Sigmoid colon (tissue), 7 donors: ENCODE results near the gene NMUR1. TPM values are rescaled to one million over a fixed set of nuclear protein-coding genes. Genes with fewer than 3 reads are reported as not detected.

ENCODE experiments used
- DNase-seq: peaks from one replicate; pipeline ENCODE4 v3.0.0-alpha.2; 2019
- H3K27ac ChIP-seq, 4 donors: fragments of 200-600 bp; sonication (generic); one replicate each; pipeline ENCODE4 v1.5.1; 2016 to 2019; ENCODE audit warnings: mild to moderate bottlenecking in 1 of 4
- H3K27me3 ChIP-seq, 3 donors: fragments of 200-600 bp; sonication (generic); one replicate each; pipeline ENCODE4 v1.5.1; 2019; ENCODE audit warnings: mild to moderate bottlenecking in 1 of 3
- H3K36me3 ChIP-seq, 4 donors: fragments of 200-600 bp; sonication (generic); one replicate each; pipeline ENCODE4 v1.5.1; 2016 to 2019
- H3K4me1 ChIP-seq, 4 donors: fragments of 200-600 bp; sonication (generic); one replicate each; pipeline ENCODE4 v1.5.1; 2017 to 2019
- H3K4me3 ChIP-seq, 4 donors: fragments of 200-600 bp; sonication (generic); one replicate each; pipeline ENCODE4 v1.5.1; 2017 to 2019; ENCODE audit warnings: mild to moderate bottlenecking in 2 of 4, moderate library complexity in 1 of 4
- H3K9me3 ChIP-seq, 4 donors: fragments of 200-600 bp in 3 of 4; sonication (generic) in 3 of 4; one replicate each; pipeline versions ENCODE4 v1.5.1 to v1.6.1; 2013 to 2019
- CTCF ChIP-seq, 4 experiments: fragments of 450-650 bp in 3 of 4; fragments of 200-600 bp in 1 of 4; IDR thresholded peaks; one replicate each; pipeline ENCODE4 v1.5.1; 2016 to 2019; ENCODE audit warnings: antibody characterized with exemption in 4 of 4, mild to moderate bottlenecking in 3 of 4, moderate library complexity in 2 of 4
- EP300 ChIP-seq, 4 donors: sonication (generic); formaldehyde crosslinking; IDR thresholded peaks; one replicate each; pipeline ENCODE4 v1.6.1; 2017; ENCODE audit warnings: antibody characterized with exemption in 4 of 4
- POLR2A ChIP-seq, 2 donors: fragments of 450-650 bp; IDR thresholded peaks; one replicate each; pipeline ENCODE4 v1.6.1; 2016; ENCODE audit warnings: antibody characterized with exemption in 2 of 2, mild to moderate bottlenecking in 2 of 2, moderate library complexity in 2 of 2
- POLR2AphosphoS5 ChIP-seq, 4 donors: sonication (generic); formaldehyde crosslinking; IDR thresholded peaks; one replicate each; pipeline ENCODE4 v1.6.1; 2017; ENCODE audit warnings: antibody characterized with exemption in 4 of 4
- WGBS, 2 donors: extraction: QIAGEN DNeasy Blood & Tissue Kit; methylation state at CpG; one replicate each; pipeline ENCODE4 v1.1.7; 2013; 5-methylcytosine and 5-hydroxymethylcytosine counted together
- intact Hi-C: fragments of 100-400 bp; cut with DNase I; formaldehyde crosslinking; loops from one replicate; pipeline ENCODE4 v1.15.1; 2023
- polyA plus RNA-seq, 3 donors: library from polyadenylated mRNA; stranded (reverse); fragments of 200-250 nt; gene quantifications; one replicate each; pipeline ENCODE4 v1.2.3, GENCODE V29; 2013
- small RNA-seq, 3 donors: library from RNA; depleted of rRNA; stranded (forward); fragments of <200 nt; gene quantifications; one replicate each; pipeline ENCODE3, GENCODE V24; 2016
- total RNA-seq, 4 donors: library from RNA; depleted of rRNA; stranded (reverse); fragments of >200 nt; gene quantifications; one replicate each; pipeline ENCODE4 v1.1.0, GENCODE V29; 2016
- donor health status: healthy with polysubstance abuse.
- donor health status: Bipolar disorder and iron deficiency.
- donor health status: healthy.

Gene NMUR1
- total and polyA plus RNA-seq, 7 donors = 0.14 to 0.36 (median 0.23) TPM; not detected in 2

DNA sequence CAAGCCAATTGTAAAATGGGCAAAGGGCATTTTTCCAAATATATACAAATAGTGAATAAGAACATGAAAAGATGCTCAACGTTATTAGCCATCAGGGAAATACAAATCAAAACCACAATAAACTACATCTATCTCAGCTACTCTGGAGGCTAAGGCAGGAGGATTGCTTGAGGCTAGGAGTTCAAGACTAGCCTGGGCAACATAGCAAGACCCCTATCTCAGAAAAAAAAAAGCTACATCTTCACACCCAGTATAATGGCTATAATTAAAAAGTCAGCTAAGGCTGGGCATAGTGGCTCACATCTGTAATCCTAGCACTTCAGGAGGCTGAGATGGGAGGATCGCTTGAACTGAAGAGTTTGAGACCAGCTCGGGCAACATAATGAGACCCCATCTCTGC is 53.3 kb downstream of the NMUR1 start:
- Histone ChIP-seq H3K27me3 (no peaks in the 10 kb centered on the region), H3K27ac (no peak overlapping the region), H3K36me3 (no peaks in the 10 kb centered on the region), H3K9me3 (no peaks in the 10 kb centered on the region), H3K4me1 (peaks cover 0 to 15% (median 4%) of the 10 kb centered on the region in 4 donors), H3K4me3 (no peak overlapping the region)
- DNase-seq = no peak
- TF ChIP-seq POLR2AphosphoS5 (IDR thresholded peaks at IDR 0.05) (no peak), POLR2A (IDR thresholded peaks at IDR 0.05) (no peak), EP300 (IDR thresholded peaks at IDR 0.05) (no peak), CTCF (IDR thresholded peaks at IDR 0.05) (no peak)
- WGBS, 2 donors = 76 to 81% methylated on average over 3 of the region's 3 CpGs
- intact Hi-C loops = no loop called here

DNA sequence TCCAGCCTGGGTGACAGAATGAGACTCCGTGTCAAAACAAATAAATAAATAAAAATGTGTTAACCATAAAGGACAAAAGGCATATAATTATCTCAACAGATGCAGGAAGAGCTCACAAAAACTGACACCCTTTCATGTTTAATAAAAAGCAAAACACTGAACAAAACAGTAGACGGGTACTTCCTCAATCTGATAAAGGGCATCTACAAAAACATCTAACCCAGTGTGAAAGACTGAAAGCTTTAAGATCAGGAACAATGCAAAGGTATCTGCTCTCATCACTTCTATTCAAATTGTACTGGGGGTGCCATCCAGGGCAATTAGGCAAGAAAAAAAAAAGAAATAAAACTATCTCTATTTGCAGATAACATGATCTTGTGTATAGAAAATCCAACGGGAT is 54.3 kb downstream of the NMUR1 start:
- no peaks in the 10 kb centered on the region for H3K27me3 ChIP-seq
- H3K9me3 ChIP-seq = no peaks in the 10 kb centered on the region
- 32 to 59% methylated on average over 3 of the region's 3 CpGs for WGBS, 2 donors
- H3K36me3 ChIP-seq = no peaks in the 10 kb centered on the region
- intact Hi-C loops = no loop called here
- H3K4me3 ChIP-seq = no peak overlapping the region
- TF ChIP-seq EP300 (IDR thresholded peaks at IDR 0.05) (no peak), POLR2AphosphoS5 (IDR thresholded peaks at IDR 0.05) (no peak), CTCF (IDR thresholded peaks at IDR 0.05) (no peak), POLR2A (IDR thresholded peaks at IDR 0.05) (no peak)
- H3K27ac ChIP-seq = no peak overlapping the region
- peaks cover 0 to 15% (median 4%) of the 10 kb centered on the region in 4 donors for H3K4me1 ChIP-seq
- no peak for DNase-seq

Small RNAs within 50 kb of the gene (small RNA-seq; reads per million reads assigned to genes)
- gene RNU2-22P = 0 reads per million in 3 donors

Other genes starting within 250 kb of the NMUR1 start
- 1 to 10 TPM; 2.9 to 5.0 (median 3.5) TPM for gene B3GNT7, start 134.7 kb downstream of the NMUR1 start, total RNA-seq
- 10 to 100 TPM; 11.6 to 40.9 (median 12.0) TPM for gene B3GNT7, start 134.7 kb downstream of the NMUR1 start, polyA plus RNA-seq
- gene NCL, start 66.0 kb downstream of the NMUR1 start, total RNA-seq = 100 to 1,000 TPM; 100 to 227 (median 126) TPM
- gene NCL, start 66.0 kb downstream of the NMUR1 start, polyA plus RNA-seq = 100 to 1,000 TPM in 2 of 3 donors, 10 to 100 TPM in 1; 82.1 to 273 (median 112) TPM
- gene TEX44, start 62.4 kb upstream of the NMUR1 start, total RNA-seq = not detected
- gene TEX44, start 62.4 kb upstream of the NMUR1 start, polyA plus RNA-seq = not detected
- 1,000 to 10,000 TPM in 2 of 4 donors, 100 to 1,000 TPM in 2; 807 to 1,142 (median 1,007) TPM for gene PTMA, start 178.1 kb upstream of the NMUR1 start, total RNA-seq
- 1,000 to 10,000 TPM; 1,787 to 2,683 (median 1,800) TPM for gene PTMA, start 178.1 kb upstream of the NMUR1 start, polyA plus RNA-seq